ENCODE data around the gene DLG4. TPM values are rescaled to one million over a fixed set of nuclear protein-coding genes. Genes with fewer than 3 reads are reported as not detected.
"Not testable (repeated sequence)": the region's sequence is repeated elsewhere in the genome, so short reads cannot be mapped to it uniquely, and the experiment has no call there.

DLG4 gene
- total and polyA plus RNA-seq, 10 donors, result 3.0 to 38.5 (median 23.5) TPM

GRCh38 chr17:7174603-7175326 lies 44.9 kb downstream of the DLG4 start:
- WGBS, 5 donors, result 68 to 80% (median 68%) methylated on average over 7 of the region's 7 CpGs
- Histone ChIP-seq H3K4me3 (peak overlapping the region in 1 of 8 donors; percentile 16), H3K4me1 (peaks cover 8 to 34% (median 22%) of the 10 kb centered on the region in 6 donors), H3K27ac (peak overlapping the region in 1 of 8 donors; percentile 70), H3K36me3 (no peaks in the 10 kb centered on the region), H3K9me3 (peaks cover 0 to 15% (median 10%) of the 10 kb centered on the region in 8 donors), H3K27me3 (replicated peaks in 1 of 7) (peaks cover 0 to 67% (median 21%) of the 10 kb centered on the region in 7 donors)
- TF ChIP-seq, protein P1, sequence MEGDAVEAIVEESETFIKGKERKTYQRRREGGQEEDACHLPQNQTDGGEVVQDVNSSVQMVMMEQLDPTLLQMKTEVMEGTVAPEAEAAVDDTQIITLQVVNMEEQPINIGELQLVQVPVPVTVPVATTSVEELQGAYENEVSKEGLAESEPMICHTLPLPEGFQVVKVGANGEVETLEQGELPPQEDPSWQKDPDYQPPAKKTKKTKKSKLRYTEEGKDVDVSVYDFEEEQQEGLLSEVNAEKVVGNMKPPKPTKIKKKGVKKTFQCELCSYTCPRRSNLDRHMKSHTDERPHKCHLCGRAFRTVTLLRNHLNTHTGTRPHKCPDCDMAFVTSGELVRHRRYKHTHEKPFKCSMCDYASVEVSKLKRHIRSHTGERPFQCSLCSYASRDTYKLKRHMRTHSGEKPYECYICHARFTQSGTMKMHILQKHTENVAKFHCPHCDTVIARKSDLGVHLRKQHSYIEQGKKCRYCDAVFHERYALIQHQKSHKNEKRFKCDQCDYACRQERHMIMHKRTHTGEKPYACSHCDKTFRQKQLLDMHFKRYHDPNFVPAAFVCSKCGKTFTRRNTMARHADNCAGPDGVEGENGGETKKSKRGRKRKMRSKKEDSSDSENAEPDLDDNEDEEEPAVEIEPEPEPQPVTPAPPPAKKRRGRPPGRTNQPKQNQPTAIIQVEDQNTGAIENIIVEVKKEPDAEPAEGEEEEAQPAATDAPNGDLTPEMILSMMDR (IDR thresholded peaks at IDR 0.05 in 8 of 11, conservative IDR thresholded peaks at IDR 0.05 in 3 of 11), result no peak
- TF ChIP-seq POLR2AphosphoS5 (IDR thresholded peaks at IDR 0.05), result no peak
- TF ChIP-seq POLR2A (IDR thresholded peaks at IDR 0.05), result no peak
- intact Hi-C loops (cut with DNase I; ENCODE audit: low total_unique reads), result no loop called here
- DNase-seq, result no peak

DNA sequence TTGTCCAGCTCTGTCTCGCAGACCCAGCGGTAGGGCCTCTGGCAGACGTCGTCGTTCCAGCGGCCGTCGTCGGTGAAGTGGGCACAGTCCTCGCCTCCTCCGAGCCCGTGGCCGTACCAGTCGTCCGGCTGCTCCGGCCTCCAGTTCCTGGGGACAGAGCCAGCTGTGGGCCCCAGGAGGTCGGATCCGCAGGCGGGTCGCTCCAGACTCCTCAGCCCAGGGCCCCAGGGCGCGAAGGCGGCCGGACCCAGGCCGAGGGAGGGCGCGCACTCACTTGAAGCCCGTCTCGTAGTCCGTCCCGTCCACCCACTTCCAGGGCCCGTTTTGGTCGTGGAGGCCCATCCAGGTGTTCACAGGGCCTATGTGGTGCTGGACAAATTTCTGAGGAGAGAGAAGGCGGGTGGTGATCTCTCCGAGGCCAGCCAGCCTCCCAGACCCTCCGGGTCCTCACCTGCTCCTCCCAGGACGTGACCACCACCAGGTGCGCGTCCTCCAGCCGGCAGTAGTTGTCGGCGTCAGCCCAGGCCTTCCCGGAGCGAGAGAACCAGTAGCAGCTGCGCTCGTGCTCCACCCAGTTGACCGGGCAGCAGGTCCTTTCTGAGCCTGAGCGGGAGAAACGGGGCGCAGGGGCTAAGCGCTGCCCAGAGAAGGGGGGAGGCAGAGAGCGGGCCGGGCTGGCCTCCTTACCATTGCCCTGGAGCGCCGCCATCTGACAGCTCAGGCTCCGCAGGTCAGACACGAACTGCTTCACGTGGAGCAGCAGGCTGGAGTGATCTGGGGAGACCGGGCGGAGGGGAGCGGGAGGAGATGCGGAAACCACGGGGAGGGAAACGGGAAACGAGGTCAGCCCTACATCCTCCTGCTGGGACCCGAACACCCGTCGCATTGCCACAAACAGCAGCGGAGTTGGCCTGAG lies 45.7 kb downstream of the DLG4 start:
- Histone ChIP-seq H3K27ac (peak overlapping the region in 2 of 8 donors; percentile 43 to 70), H3K4me3 (peak overlapping the region in 4 of 8 donors; percentile 5 to 50 (median 11)), H3K36me3 (no peaks in the 10 kb centered on the region), H3K9me3 (peaks cover 0 to 23% (median 18%) of the 10 kb centered on the region in 8 donors), H3K4me1 (peaks cover 8 to 38% (median 22%) of the 10 kb centered on the region in 6 donors), H3K27me3 (replicated peaks in 1 of 7) (peaks cover 0 to 60% (median 21%) of the 10 kb centered on the region in 7 donors)
- WGBS, 5 donors, result 47 to 66% (median 49%) methylated on average over 47 to 69 of the region's 69 CpGs
- TF ChIP-seq, protein P1 (IDR thresholded peaks at IDR 0.05 in 8 of 11, conservative IDR thresholded peaks at IDR 0.05 in 3 of 11), result peak in 2 of 11 experiments; percentile 27 to 33
- peak; percentile 18 to 70 (median 44) for TF ChIP-seq POLR2AphosphoS5 (IDR thresholded peaks at IDR 0.05)
- no peak for TF ChIP-seq POLR2A (IDR thresholded peaks at IDR 0.05)
- intact Hi-C loops (cut with DNase I; ENCODE audit: low total_unique reads), result no loop called here
- peak; percentile 85 for DNase-seq

- Histone ChIP-seq H3K4me1 (peaks cover 5 to 32% (median 16%) of the 10 kb centered on the region in 6 donors), H3K27me3 (replicated peaks in 1 of 7) (peaks cover 0 to 47% (median 9%) of the 10 kb centered on the region in 7 donors), H3K9me3 (peaks cover 0 to 30% (median 24%) of the 10 kb centered on the region in 8 donors)
- peak; percentile 8 for DNase-seq
- intact Hi-C loops (cut with DNase I; ENCODE audit: low total_unique reads); H3K4me3 ChIP-seq; H3K27ac ChIP-seq; H3K36me3 ChIP-seq: not testable (repeated sequence)
- 90 to 94% (median 92%) methylated on average over 18 of the region's 18 CpGs for WGBS, 5 donors
Measured at GRCh38 chr17:7172522-7173191, 47.0 kb downstream of the DLG4 start.

DNA sequence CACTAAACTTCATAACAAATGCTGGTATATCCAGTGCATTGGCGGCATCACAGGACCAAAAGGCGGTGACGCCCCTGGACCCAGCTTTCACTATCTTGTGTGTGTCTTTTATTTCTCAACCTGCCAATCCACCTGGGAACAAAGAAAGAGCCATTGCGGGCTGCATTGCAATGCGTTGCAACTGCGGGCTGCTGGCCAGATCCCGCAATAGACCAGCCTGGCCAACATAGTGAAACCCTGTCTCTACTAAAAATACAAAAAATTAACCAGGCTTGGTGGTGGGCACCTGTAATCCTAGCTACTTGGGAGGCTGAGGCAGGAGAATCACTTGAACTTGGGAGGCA lies 50.1 kb downstream of the DLG4 start:
- H3K4me3 ChIP-seq; H3K36me3 ChIP-seq; intact Hi-C loops (cut with DNase I; ENCODE audit: low total_unique reads): not testable (repeated sequence)
- DNase-seq, result peak; percentile 17
- Histone ChIP-seq H3K4me1 (peaks cover 0 to 15% (median 6%) of the 10 kb centered on the region in 6 donors), H3K27me3 (replicated peaks in 1 of 7) (peaks cover 0 to 21% (median 3%) of the 10 kb centered on the region in 7 donors), H3K27ac (peak overlapping the region in 1 of 8 donors; percentile 57), H3K9me3 (peaks cover 0 to 30% (median 24%) of the 10 kb centered on the region in 8 donors)
- WGBS, 5 donors, result 95 to 99% (median 98%) methylated on average over 7 of the region's 7 CpGs

- H3K9me3 ChIP-seq, result peaks cover 0 to 30% (median 24%) of the 10 kb centered on the region in 8 donors
- peak overlapping the region in 3 of 8 donors; percentile 21 to 57 (median 52) for H3K27ac ChIP-seq
- H3K36me3 ChIP-seq; intact Hi-C loops (cut with DNase I; ENCODE audit: low total_unique reads); H3K4me3 ChIP-seq: not testable (repeated sequence)
- peaks cover 0 to 15% (median 1%) of the 10 kb centered on the region in 7 donors for H3K27me3 ChIP-seq (replicated peaks in 1 of 7)
- WGBS, 5 donors, result 83 to 92% (median 87%) methylated on average over 10 of the region's 10 CpGs
- peaks cover 0 to 10% (median 2%) of the 10 kb centered on the region in 6 donors for H3K4me1 ChIP-seq
- peak; percentile 6 for DNase-seq
Measured at GRCh38 chr17:7168841-7169564, 50.6 kb downstream of the DLG4 start.
